Nucleus accumbens (tissue), 56 donors: ENCODE results near the gene C3orf33.
"Not testable (repeated sequence)": the region's sequence is repeated elsewhere in the genome, so short reads cannot be mapped to it uniquely, and the experiment has no call there.

ENCODE experiments used
- DNase-seq, 56 donors: peaks; one replicate each; lab custom pipeline; 2025; lab: John Stamatoyannopoulos, UW

C3orf33 gene

GRCh38 chr3:155805802-155806618 lies at the start of gene C3orf33:
Gene C3orf33 (minus strand): TSS chr3:155806278. CDS start chr3:155806252, 26 bp downstream.
- DNase-seq: peak in 53 of 56 donors; percentile 6 to 86 (median 64)

GRCh38 chr3:155854141-155854940 lies 48.3 kb upstream of the C3orf33 start, which contains the start of gene SLC33A1:
Gene SLC33A1 (minus strand): TSS chr3:155854427. CDS start chr3:155853997, 430 bp downstream.
- DNase-seq: peak; percentile 91 to 100 (median 99)

GRCh38 chr3:155853214-155854140 lies 47.4 kb upstream of the C3orf33 start:
- DNase-seq: peak in 14 of 56 donors; percentile 5 to 69 (median 38)

- no peak for DNase-seq
Measured at GRCh38 chr3:155852341-155852740, 46.3 kb upstream of the C3orf33 start.

- DNase-seq: not testable (repeated sequence)
Measured at GRCh38 chr3:155849404-155849803, 43.3 kb upstream of the C3orf33 start.

- DNase-seq: no peak
Measured at GRCh38 chr3:155847993-155848392, 41.9 kb upstream of the C3orf33 start.

GRCh38 chr3:155846119-155846518 lies 40.0 kb upstream of the C3orf33 start:
- DNase-seq: no peak

GRCh38 chr3:155843569-155843968 lies 37.5 kb upstream of the C3orf33 start:
- DNase-seq: no peak

- DNase-seq: no peak
Measured at GRCh38 chr3:155835341-155836071, 29.4 kb upstream of the C3orf33 start.

GRCh38 chr3:155828490-155829098 lies 22.5 kb upstream of the C3orf33 start:
- DNase-seq: not testable (repeated sequence)

GRCh38 chr3:155815030-155815545 lies 9.0 kb upstream of the C3orf33 start:
- DNase-seq: no peak

GRCh38 chr3:155813224-155813623 lies 7.1 kb upstream of the C3orf33 start:
- not testable (repeated sequence) for DNase-seq

GRCh38 chr3:155809181-155809580 lies 3.1 kb upstream of the C3orf33 start:
- DNase-seq: no peak

- no peak for DNase-seq
Measured at GRCh38 chr3:155807823-155808222, 1.7 kb upstream of the C3orf33 start.

- peak in 4 of 56 donors; percentile 17 to 52 (median 44) for DNase-seq
Measured at GRCh38 chr3:155805204-155805801, 775 bp downstream of the C3orf33 start.

- no peak for DNase-seq
Measured at GRCh38 chr3:155804323-155804722, 1.8 kb downstream of the C3orf33 start.

- DNase-seq: no peak
Measured at GRCh38 chr3:155792532-155792931, 13.5 kb downstream of the C3orf33 start.

GRCh38 chr3:155791190-155791589 lies 14.9 kb downstream of the C3orf33 start:
- DNase-seq: no peak
